Fibroblast of lung (primary cell): ENCODE data around the gene TNFSF12.

ENCODE experiments used
- CTCF ChIP-seq, 2 donors: IDR thresholded peaks in 1 of 2; conservative IDR thresholded peaks in 1 of 2; 1 replicate in 1 of 2; 2 replicates in 1 of 2; pipeline ENCODE4 v1.5.1; 2011 to 2012; ENCODE audit warnings: low read length in 2 of 2, control low read depth in 1 of 2, inconsistent platforms in 1 of 2, low read depth in 1 of 2, mild to moderate bottlenecking in 1 of 2
- EZH2 ChIP-seq: IDR thresholded peaks from 2 replicates; pipeline ENCODE4 v1.5.1; 2012; ENCODE audit warnings: low read length, control low read depth, mild to moderate bottlenecking; ENCODE audit errors: missing control alignments

GRCh38 chr17:7512824-7513540, 35.9 kb upstream of the TNFSF12 start:
- TF ChIP-seq CTCF (conservative IDR thresholded peaks at IDR 0.05 in 1 of 2, IDR thresholded peaks at IDR 0.05 in 1 of 2; ENCODE audit: low read depth in 1 of 2, low read length in 2 of 2) (no peak), EZH2 (no peak)
